ENCODE results near the gene LDLRAD4. TPM values are rescaled to one million over a fixed set of nuclear protein-coding genes. Genes with fewer than 3 reads are reported as not detected.

The LDLRAD4 gene
- total and polyA plus RNA-seq, 2 donors (not counting 1 experiment from before 2014, with no cell fraction given), result 13.9 to 35.7 TPM

DNA sequence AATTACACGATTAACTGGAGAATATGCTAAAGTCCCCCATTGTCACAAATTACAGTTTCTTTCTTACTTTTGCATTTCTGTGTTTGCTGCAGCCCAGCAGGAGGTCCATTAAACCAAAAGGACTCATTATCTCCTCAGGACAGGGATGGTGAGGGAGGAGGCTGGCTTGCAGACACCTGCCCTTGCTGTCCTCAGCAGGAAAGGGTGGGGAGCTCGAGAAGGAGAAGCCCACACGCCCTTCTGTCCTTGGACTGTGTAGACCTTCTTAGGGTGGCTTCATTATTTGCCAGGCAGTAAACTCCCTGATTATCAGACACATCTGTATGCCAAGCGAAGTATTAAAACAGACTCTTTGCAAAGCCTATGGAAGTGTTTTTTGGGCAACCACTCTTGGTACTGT lies 196.0 kb downstream of the LDLRAD4 start:
- peaks cover 3% of the 10 kb centered on the region for H3K9me3 Mint-ChIP-seq (ENCODE audit: insufficient read depth)

DNA sequence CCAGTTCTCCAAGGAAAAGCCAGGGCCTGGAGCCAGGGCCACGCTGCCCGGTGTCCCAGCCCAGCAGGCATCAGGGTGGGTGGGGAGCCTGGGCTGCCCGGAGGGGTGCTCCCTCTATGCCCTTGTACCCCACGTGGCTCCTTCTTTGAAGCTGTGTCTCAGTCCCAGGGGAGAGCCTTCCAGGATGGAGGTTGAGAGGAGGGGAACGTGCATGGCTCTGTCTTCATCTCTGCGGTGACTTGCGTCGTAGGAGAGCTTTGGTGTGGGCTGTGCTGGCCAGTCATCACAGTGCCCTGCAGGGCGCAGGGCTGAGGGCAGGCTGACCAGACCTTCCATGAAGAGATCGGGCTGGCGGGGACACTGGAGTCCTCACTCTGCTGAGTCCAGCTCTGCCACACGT lies 197.2 kb downstream of the LDLRAD4 start:
- H3K79me2 ChIP-seq (ENCODE audit: control insufficient read depth, insufficient read depth, low read length), result no peaks in the 10 kb centered on the region
- H3K9ac ChIP-seq (ENCODE audit: low read length), result no peak overlapping the region
- POLR2A ChIA-PET, result no interaction called here
- H3K27ac ChIP-seq (ENCODE audit: low read length in 2 of 2), result no peak overlapping the region
- ATAC-seq (ENCODE audit: low read depth), result no peak
- intact Hi-C loops (cut with micrococcal nuclease), result no loop called here
- TF ChIP-seq, protein P1, sequence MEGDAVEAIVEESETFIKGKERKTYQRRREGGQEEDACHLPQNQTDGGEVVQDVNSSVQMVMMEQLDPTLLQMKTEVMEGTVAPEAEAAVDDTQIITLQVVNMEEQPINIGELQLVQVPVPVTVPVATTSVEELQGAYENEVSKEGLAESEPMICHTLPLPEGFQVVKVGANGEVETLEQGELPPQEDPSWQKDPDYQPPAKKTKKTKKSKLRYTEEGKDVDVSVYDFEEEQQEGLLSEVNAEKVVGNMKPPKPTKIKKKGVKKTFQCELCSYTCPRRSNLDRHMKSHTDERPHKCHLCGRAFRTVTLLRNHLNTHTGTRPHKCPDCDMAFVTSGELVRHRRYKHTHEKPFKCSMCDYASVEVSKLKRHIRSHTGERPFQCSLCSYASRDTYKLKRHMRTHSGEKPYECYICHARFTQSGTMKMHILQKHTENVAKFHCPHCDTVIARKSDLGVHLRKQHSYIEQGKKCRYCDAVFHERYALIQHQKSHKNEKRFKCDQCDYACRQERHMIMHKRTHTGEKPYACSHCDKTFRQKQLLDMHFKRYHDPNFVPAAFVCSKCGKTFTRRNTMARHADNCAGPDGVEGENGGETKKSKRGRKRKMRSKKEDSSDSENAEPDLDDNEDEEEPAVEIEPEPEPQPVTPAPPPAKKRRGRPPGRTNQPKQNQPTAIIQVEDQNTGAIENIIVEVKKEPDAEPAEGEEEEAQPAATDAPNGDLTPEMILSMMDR (IDR thresholded peaks at IDR 0.05), result no peak
- no peak for TF ChIP-seq EZH2 (IDR thresholded peaks at IDR 0.05; ENCODE audit: borderline replicate concordance, insufficient read depth, low read depth, low read length, poor library complexity, severe bottlenecking)
- no peak overlapping the region for H3K4me3 ChIP-seq (ENCODE audit: control extremely low read depth in 1 of 5, extremely low read depth in 1 of 5, insufficient read depth in 1 of 5, low read depth in 2 of 5, low read length in 4 of 5)
- Mint-ChIP-seq H3K4me1 (no peaks in the 10 kb centered on the region), H3K27me3 (no peaks in the 10 kb centered on the region), H3K4me3 (no peak overlapping the region), H3K9me3 (ENCODE audit: insufficient read depth) (peaks cover 3% of the 10 kb centered on the region), H3K27ac (no peak overlapping the region)
- no peak overlapping the region for H3K4me2 ChIP-seq (replicated peaks; ENCODE audit: low read depth, low read length, poor library complexity, severe bottlenecking)
- H3K4me1 ChIP-seq (ENCODE audit: control insufficient read depth in 2 of 2, insufficient read depth in 2 of 2, low read length in 2 of 2), result no peaks in the 10 kb centered on the region
- no peaks in the 10 kb centered on the region for H3K36me3 ChIP-seq (replicated peaks in 1 of 2; ENCODE audit: control extremely low read depth in 1 of 2, control insufficient read depth in 1 of 2, extremely low read depth in 1 of 2, insufficient read depth in 2 of 2, low read length in 1 of 2)
- H3K27me3 ChIP-seq (replicated peaks in 1 of 4; ENCODE audit: control extremely low read depth in 1 of 4, control insufficient read depth in 3 of 4, insufficient read depth in 4 of 4, low read length in 3 of 4), result peaks cover 0 to 6% (median 0%) of the 10 kb centered on the region in 4 experiments
- H2AFZ ChIP-seq (ENCODE audit: insufficient read depth, low read depth, low read length, poor library complexity, severe bottlenecking), result no peak overlapping the region
- CTCF ChIA-PET, result no interaction called here
- DNase-seq, result no peak
- no peaks in the 10 kb centered on the region for H4K20me1 ChIP-seq (ENCODE audit: control insufficient read depth, insufficient read depth, low read length, poor library complexity, severe bottlenecking)
- H3K9me3 ChIP-seq (ENCODE audit: control extremely low read depth in 1 of 3, control insufficient read depth in 2 of 3, insufficient read depth in 1 of 3, low read length in 2 of 3), result peaks cover 0 to 5% (median 0%) of the 10 kb centered on the region in 3 donors
- 85% methylated on average over 12 of the region's 12 CpGs for WGBS (ENCODE audit: insufficient coverage)

More for the DNA sequence above, 196.0 kb downstream of the LDLRAD4 start:
- Histone ChIP-seq H3K27me3 (replicated peaks in 1 of 4; ENCODE audit: control extremely low read depth in 1 of 4, control insufficient read depth in 3 of 4, insufficient read depth in 4 of 4, low read length in 3 of 4) (peaks cover 0 to 6% (median 0%) of the 10 kb centered on the region in 4 experiments), H3K79me2 (ENCODE audit: control insufficient read depth, insufficient read depth, low read length) (no peaks in the 10 kb centered on the region), H3K36me3 (replicated peaks in 1 of 2; ENCODE audit: control extremely low read depth in 1 of 2, control insufficient read depth in 1 of 2, extremely low read depth in 1 of 2, insufficient read depth in 2 of 2, low read length in 1 of 2) (no peaks in the 10 kb centered on the region), H2AFZ (ENCODE audit: insufficient read depth, low read depth, low read length, poor library complexity, severe bottlenecking) (no peak overlapping the region), H4K20me1 (ENCODE audit: control insufficient read depth, insufficient read depth, low read length, poor library complexity, severe bottlenecking) (no peaks in the 10 kb centered on the region), H3K4me2 (replicated peaks; ENCODE audit: low read depth, low read length, poor library complexity, severe bottlenecking) (no peak overlapping the region), H3K9me3 (ENCODE audit: control extremely low read depth in 1 of 3, control insufficient read depth in 2 of 3, insufficient read depth in 1 of 3, low read length in 2 of 3) (peaks cover 0 to 5% (median 0%) of the 10 kb centered on the region in 3 donors), H3K9ac (ENCODE audit: low read length) (no peak overlapping the region), H3K4me3 (ENCODE audit: control extremely low read depth in 1 of 5, extremely low read depth in 1 of 5, insufficient read depth in 1 of 5, low read depth in 2 of 5, low read length in 4 of 5) (no peak overlapping the region), H3K4me1 (ENCODE audit: control insufficient read depth in 2 of 2, insufficient read depth in 2 of 2, low read length in 2 of 2) (no peaks in the 10 kb centered on the region), H3K27ac (ENCODE audit: low read length in 2 of 2) (no peak overlapping the region)
- CTCF ChIA-PET, result no interaction called here
- H3K4me3 Mint-ChIP-seq, result no peak overlapping the region
- H3K4me1 Mint-ChIP-seq, result no peaks in the 10 kb centered on the region
- intact Hi-C loops (cut with micrococcal nuclease), result no loop called here
- H3K27ac Mint-ChIP-seq, result no peak overlapping the region
- no peaks in the 10 kb centered on the region for H3K27me3 Mint-ChIP-seq
- TF ChIP-seq, protein P1 (IDR thresholded peaks at IDR 0.05), result no peak
- TF ChIP-seq EZH2 (IDR thresholded peaks at IDR 0.05; ENCODE audit: borderline replicate concordance, insufficient read depth, low read depth, low read length, poor library complexity, severe bottlenecking), result no peak
- 83% methylated on average over 2 of the region's 4 CpGs for WGBS (ENCODE audit: insufficient coverage)
- ATAC-seq (ENCODE audit: low read depth), result no peak
- POLR2A ChIA-PET, result no interaction called here
- no peak for DNase-seq
